ENCODE results near the gene PLXNA2.

- TF ChIP-seq CTCF (IDR thresholded peaks at IDR 0.05) (no peak), POLR2A (IDR thresholded peaks at IDR 0.05) (no peak), POLR2AphosphoS5 (IDR thresholded peaks at IDR 0.05; ENCODE audit: insufficient read depth in 1 of 2, low read depth in 1 of 2) (peak in 1 of 2 donors; percentile 78)
Observed at GRCh38 chr1:208183977-208184911, 59.9 kb downstream of the PLXNA2 start.

Data from vagina (tissue), 2 donors.